Measurements from ENCODE around the gene RNF8.

Gene RNF8

GRCh38 chr6:37339741-37340638, 13.8 kb upstream of the RNF8 start:
- TF ChIP-seq ZNF70 (CRISPR knock-in tag; IDR thresholded peaks at IDR 0.05) (no peak), ZC3H10 (CRISPR knock-in tag; IDR thresholded peaks at IDR 0.05) (no peak), SNAI2 (CRISPR knock-in tag; IDR thresholded peaks at IDR 0.05) (no peak), BACH2 (CRISPR knock-in tag; IDR thresholded peaks at IDR 0.05; ENCODE audit: borderline replicate concordance) (no peak), CREB5 (CRISPR knock-in tag; IDR thresholded peaks at IDR 0.05; ENCODE audit: low read depth) (no peak)
- ATAC-seq: no peak

- TF ChIP-seq ARNTL (CRISPR knock-in tag; IDR thresholded peaks at IDR 0.05; ENCODE audit: borderline replicate concordance, low read depth): no peak
- TF ChIP-seq ZNF8 (CRISPR knock-in tag; IDR thresholded peaks at IDR 0.05): no peak
- TF ChIP-seq ZNF70 (CRISPR knock-in tag; IDR thresholded peaks at IDR 0.05): no peak
- TF ChIP-seq OSR1 (CRISPR knock-in tag; IDR thresholded peaks at IDR 0.05): no peak
- TF ChIP-seq CSDC2 (CRISPR knock-in tag; IDR thresholded peaks at IDR 0.05): no peak
- TF ChIP-seq POU6F1 (CRISPR knock-in tag; IDR thresholded peaks at IDR 0.05; ENCODE audit: borderline replicate concordance, low read depth): no peak
- TF ChIP-seq TSHZ2 (CRISPR knock-in tag; IDR thresholded peaks at IDR 0.05): no peak
- TF ChIP-seq CSRNP3 (CRISPR knock-in tag; IDR thresholded peaks at IDR 0.05): no peak
- no peak for TF ChIP-seq ZC3H10 (CRISPR knock-in tag; IDR thresholded peaks at IDR 0.05)
- TF ChIP-seq ESRRG (CRISPR knock-in tag; IDR thresholded peaks at IDR 0.05): no peak
- no peak for TF ChIP-seq ZFP3 (CRISPR knock-in tag; IDR thresholded peaks at IDR 0.05)
- TF ChIP-seq BACH2 (CRISPR knock-in tag; IDR thresholded peaks at IDR 0.05; ENCODE audit: borderline replicate concordance): no peak
- no peak for TF ChIP-seq TCF4 (CRISPR knock-in tag; IDR thresholded peaks at IDR 0.05; ENCODE audit: borderline replicate concordance)
- no peak for TF ChIP-seq ISL1 (CRISPR knock-in tag; IDR thresholded peaks at IDR 0.05)
- TF ChIP-seq ZFP30 (CRISPR knock-in tag; IDR thresholded peaks at IDR 0.05): no peak
- TF ChIP-seq CREB5 (CRISPR knock-in tag; IDR thresholded peaks at IDR 0.05; ENCODE audit: low read depth): no peak
- TF ChIP-seq GLIS3 (CRISPR knock-in tag; IDR thresholded peaks at IDR 0.05): no peak
- TF ChIP-seq SNAI2 (CRISPR knock-in tag; IDR thresholded peaks at IDR 0.05): no peak
- no peak for TF ChIP-seq PATZ1 (CRISPR knock-in tag; IDR thresholded peaks at IDR 0.05; ENCODE audit: borderline replicate concordance)
- no peak for ATAC-seq
Measured at GRCh38 chr6:37340639-37340943, 13.2 kb upstream of the RNF8 start.
